ENCODE data around the gene POLR1D.

The POLR1D gene

DNA sequence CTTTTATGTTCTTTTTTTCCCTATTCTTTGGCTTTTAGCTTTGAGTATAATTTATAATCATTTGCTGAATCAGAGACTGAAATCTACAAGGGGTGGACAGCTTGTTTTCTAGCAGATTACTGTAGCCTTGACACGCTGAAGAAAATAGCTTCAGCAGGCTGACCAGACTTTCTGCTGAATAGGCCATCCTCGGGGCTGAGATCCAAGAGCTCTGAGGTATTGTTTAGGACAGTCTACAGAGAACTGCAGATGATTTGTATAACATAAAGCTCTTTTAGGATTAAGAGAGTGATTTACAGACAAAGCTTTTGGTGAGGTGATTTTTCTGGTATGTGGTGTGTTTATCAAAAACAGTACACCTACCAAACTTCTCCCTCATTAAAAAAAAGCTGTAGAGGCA lies 16.8 kb downstream of the POLR1D start:
- DNase-seq (ENCODE audit: low read depth) = no peak

DNA sequence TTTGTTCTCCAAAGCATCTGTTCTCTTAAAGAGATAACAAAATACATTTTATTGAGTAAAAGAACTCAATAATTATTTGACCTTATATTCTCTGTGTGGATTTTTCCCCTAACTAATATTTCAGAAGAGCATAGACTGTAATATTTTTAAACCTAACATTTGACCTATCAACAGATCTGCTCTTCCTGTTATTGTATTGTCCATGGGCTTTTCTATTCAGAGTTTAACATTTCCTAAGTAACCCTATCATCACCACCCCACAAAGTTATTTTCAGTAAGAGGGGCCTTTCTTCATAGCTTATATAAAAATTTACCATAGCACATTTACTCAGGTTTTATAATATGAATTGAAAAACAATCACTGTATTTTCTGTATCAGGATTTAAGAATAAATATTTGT lies 17.5 kb downstream of the POLR1D start:
- DNase-seq (ENCODE audit: low read depth) = no peak

DNA sequence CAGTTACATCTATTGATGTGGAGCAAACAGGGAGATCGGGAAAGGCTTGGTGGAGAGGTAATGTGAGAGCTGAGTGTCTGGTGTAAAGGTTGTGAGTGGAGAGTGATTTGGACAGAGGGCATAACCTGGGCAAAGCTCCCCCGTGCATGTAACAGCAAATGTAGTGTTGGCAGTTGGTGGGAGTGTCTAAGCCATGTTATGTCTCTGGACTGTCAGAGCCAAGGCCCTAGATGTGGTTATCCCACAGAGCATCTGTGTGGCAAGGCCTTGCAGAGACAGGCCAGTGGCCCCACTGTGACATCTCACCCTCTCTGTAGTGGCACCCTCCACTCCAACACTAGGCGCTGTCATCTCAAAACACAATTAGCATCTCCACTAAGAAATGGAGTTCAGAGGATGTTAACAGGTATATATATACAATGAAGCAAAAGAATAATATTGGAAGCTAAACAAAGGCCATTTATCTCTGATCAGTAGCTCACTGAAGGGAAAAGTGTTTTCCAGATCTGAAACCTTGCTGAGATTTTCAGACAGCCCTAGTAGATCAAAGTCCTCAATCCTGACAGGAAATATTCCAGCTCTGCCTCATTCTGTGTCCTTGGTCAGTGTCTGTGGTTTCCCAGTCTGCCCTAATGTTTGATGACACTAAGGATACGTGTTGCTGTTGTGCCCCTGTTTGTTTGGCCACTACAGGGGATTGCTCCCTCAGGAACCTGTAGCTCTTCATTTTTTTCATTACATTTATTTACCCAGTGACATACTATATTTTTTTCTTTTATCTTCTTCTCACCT lies 20.2 kb downstream of the POLR1D start:
- DNase-seq (ENCODE audit: low read depth) = no peak

- DNase-seq (ENCODE audit: low read depth) = no peak
Measured at GRCh38 chr13:27643334-27644132, 21.8 kb downstream of the POLR1D start.

GRCh38 chr13:27644302-27644701 lies 22.6 kb downstream of the POLR1D start:
- DNase-seq (ENCODE audit: low read depth) = peak; percentile 77

DNA sequence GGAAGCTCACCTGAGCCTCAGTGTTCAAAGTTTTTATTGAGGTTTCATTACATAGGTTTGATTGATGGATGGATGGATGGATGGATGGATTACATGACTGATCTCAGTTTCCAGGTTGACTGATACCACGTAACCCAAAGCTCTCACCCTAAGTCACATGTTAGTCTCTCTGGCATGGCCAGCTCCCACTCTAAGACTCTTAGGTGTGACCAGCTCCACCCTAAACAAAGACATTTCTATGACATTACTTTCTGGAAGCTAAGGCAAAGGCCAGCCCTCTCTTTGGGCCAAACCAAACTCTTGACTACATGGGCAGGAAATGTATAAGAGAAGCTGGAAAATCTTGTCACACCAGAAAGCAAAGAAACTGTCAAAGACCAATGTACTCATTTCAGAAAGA lies 28.6 kb downstream of the POLR1D start:
- DNase-seq (ENCODE audit: low read depth) = no peak

DNA sequence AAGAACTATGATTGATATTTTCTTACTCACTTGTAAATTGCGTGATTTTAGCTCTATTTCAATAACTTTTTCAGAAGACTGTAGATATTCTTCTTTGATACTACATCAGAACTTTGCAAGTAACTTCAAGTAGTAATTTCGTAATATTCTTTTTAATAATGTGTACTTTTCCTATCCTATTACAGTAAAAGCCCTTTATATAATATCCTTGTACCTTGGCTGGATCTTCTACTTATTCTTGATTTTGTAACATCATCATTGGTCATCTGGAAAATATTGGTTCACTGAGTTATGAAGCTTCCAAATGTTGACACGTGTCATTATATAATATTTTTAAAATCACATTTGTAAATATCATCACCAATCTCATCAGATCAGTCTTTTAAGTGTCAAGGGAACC lies 32.4 kb downstream of the POLR1D start:
- no peak for DNase-seq (ENCODE audit: low read depth)

DNA sequence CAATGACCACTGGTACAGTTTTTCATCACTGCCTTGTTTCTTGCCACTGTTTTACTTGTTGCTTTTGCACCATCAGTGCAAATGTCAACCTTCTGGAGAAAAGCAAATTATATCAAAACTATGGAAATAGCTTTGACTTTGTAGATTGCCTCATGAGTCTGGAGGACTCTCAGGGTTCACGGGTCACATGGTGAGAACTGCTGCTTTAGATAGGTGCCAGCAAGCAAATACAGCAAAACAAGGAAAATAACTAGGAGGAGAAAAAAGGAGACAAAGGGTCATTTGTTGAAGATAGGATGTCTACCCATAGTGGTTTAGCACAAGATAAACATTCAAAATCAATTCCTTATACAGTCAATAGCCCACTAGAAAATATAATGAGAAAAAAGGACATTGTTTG lies 33.1 kb downstream of the POLR1D start:
- no peak for DNase-seq (ENCODE audit: low read depth)

DNA sequence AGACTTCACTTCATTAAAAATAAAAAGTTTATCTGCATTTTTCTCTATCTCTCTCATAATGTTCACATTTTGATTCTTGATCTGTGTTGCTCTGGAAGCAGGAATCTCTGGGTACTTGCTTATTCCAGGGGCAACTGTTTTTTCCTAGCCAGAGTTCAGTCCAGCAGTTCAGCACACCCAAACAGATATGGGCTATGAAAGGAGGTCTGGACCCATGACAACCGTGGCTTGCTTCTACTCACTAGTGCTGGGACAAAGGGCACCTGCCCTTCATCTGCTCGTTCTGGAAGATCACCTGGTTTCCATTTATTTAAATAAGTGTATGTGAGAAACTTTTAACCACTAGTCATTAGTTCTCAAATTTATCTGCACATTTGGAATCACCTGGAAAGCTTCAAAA lies 36.0 kb downstream of the POLR1D start:
- DNase-seq (ENCODE audit: low read depth) = no peak

DNA sequence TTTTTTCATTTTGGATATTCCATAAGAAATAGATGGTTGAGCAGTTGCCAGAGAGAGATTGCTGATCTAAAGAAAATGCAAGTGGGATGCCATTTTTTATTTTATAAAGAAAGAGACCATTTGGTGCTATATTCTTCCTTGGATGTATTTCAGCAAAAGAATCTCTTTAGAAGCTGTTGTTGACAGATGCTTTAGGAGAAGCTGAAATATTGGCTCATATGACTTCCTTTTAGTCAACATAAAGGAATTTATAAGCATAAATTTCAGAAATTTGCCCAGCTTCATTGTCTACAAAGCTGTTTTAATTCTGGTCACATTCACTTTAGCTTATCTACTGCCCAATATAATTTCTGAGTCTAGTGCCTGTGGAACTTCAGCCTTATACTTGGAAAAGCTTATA lies 36.9 kb downstream of the POLR1D start:
- DNase-seq (ENCODE audit: low read depth) = no peak

- no peak for DNase-seq (ENCODE audit: low read depth)
Measured at GRCh38 chr13:27659145-27659865, 37.6 kb downstream of the POLR1D start.

DNA sequence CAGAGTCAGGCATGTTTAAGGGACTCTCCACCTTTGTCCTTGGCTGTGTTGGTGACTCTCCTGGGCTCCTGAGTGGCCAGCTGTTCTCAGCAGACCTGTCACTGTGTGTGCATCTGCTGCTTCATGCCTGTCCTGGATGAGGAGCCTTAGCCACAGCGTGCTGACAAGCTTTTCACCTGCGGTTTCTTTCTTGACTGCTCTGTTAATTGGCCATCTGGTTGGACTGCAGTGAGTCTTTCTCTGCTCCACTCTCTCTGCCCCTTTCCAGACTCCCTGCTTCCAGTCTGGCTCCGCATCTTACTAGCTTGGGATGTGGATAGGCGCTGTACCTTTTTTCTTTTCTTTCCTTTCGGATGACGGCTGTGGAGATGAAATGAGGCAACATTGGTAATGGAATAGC lies 38.8 kb downstream of the POLR1D start:
- DNase-seq (ENCODE audit: low read depth) = no peak

DNA sequence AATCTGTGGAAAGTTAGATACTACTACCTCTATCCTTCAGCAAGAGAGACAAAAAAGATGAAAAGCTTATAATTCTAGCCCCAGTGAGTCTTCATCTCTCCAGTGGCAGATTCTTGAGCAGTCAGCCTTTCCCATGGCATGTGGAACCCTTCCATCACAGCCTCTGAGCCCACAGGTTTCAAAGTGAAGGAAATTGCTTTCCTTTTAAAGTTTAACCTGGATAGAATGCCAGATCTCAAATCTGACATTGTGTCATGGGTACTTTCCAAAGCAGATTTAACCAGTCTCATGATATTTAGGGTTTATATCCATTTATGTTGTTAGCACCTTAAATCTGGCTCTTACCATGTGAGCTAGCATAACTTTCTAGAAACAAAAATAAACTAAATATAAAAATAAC lies 39.3 kb downstream of the POLR1D start:
- DNase-seq (ENCODE audit: low read depth) = no peak

DNA sequence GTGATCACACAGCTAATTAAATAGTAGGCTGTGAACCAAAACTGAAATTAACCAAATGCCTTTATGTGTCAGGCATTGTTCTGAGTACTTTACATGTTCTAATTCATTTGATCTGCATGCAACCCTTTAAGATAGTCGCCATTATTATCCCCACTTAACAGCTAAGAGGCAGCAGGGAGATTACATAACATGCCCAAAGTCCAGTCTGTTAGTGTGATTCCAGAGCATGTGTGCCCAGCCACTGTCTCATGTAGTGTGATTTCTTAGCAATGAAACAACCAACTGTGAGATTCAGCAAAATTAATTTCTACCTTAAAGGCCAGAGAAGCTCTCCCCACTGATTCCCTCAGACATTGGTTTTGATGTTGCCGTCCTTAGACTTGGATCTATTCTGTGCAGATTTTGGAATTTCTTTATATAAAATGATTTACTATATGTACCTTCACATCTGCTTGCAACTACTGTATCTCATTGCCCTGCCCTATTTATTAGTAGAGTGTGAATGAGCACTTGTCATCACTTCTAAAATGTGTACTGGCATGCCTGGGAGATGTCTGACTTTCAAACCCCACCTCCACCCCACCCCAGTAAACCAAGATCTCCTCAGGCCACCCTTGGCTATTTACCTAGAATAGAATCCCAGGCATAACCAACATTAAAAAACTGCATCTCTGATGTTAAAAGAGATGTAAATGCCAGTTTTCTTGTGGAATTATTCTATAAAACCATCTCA lies 41.2 kb downstream of the POLR1D start:
- DNase-seq (ENCODE audit: low read depth) = no peak

GRCh38 chr13:27663947-27664346 lies 42.3 kb downstream of the POLR1D start:
- no peak for DNase-seq (ENCODE audit: low read depth)

- DNase-seq (ENCODE audit: low read depth) = no peak
Measured at GRCh38 chr13:27665333-27665732, 43.6 kb downstream of the POLR1D start.

DNA sequence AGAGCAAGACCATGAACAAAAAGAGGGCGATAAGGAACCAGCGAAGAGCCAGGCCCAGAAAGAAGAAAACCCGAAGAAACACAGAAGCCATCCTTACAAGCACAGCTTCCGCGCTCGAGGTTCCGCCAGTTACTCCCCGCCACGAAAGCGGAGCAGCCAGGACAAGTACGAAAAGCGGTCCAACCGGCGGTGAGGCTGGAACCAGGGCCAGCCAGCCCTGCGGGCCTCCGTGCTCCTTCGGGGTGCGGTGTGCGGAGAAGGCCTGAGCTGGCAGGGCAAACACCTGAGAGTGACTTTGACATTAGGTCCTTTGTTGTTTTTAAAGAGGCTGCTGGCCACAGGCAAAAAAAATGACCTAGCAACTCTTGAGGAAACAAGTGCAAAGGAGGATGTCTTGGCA lies 44.1 kb downstream of the POLR1D start:
- DNase-seq (ENCODE audit: low read depth) = no peak

- no peak for DNase-seq (ENCODE audit: low read depth)
Measured at GRCh38 chr13:27666951-27667350, 45.3 kb downstream of the POLR1D start.

DNA sequence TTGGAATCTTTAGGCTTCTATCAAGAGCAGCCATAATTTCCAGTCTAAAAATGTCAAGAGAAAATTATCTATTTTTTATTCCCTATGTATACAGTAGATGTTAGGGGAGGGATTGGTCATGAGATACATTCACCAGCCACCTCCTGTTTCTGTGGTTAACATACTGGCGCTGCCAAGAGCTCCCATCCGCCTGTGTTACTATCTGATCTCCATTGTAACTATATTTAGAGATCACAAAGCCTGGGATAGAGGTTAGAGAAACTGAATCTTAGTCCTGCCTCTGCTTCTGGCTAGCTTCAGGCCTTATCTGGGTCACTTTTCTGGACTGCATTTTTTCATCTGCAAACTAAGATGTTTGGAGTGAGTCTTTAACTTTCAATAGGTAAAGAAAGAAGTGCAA lies 46.3 kb downstream of the POLR1D start:
- no peak for DNase-seq (ENCODE audit: low read depth)

DNA sequence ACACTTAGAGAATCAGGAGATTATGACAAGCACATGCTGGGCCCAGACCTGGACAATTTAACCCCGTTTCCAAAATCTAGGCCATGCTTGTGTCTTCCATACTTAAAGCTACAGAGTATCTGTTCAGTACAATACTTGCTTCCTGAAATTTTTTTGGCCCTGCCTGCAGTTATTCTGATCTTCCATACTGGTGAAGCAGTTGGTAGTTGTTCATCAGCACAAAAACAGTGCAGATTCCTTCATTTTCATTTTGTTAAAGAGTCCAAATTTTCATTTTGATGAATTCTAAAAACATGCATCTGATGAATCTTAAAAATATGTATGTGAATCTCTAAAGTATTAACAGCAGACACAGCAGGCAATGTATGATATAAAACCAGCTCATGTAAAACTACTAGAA lies 49.2 kb downstream of the POLR1D start:
- no peak for DNase-seq (ENCODE audit: low read depth)

DNA sequence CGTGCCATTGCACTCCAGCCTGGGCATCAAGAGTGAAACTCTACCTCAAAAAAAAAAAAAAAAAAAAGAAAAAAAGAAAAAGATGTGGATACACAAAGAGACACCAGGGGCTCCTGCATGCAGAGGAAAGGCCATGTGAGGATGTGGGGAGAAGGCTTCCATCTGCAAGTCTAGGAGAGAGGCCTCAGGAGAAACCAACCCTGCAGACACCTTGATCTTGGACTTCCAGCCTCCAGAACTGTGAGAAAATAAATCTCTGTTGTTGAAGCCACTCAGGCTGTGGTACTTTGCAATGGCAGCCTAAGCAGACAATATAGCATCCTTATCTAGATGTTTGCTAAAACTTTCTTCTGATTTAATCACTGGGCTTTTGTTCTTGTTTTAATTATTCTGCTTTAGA lies 50.3 kb downstream of the POLR1D start:
- no peak for DNase-seq (ENCODE audit: low read depth)
